Hepatocyte (in vitro differentiated cells): Measurements from ENCODE around the gene IL22RA1.

Experiments
- CTCF ChIP-seq: fragments of 200-600 bp; sonication (generic); IDR thresholded peaks from 2 replicates; pipeline ENCODE4 v1.5.1; 2016; ENCODE audit warnings: antibody characterized with exemption, mild to moderate bottlenecking; ENCODE audit not compliant: poor library complexity
- EZH2phosphoT487 ChIP-seq: fragments of 200-600 bp; sonication (generic); IDR thresholded peaks from one replicate; pipeline ENCODE4 v1.6.1; 2018; ENCODE audit warnings: antibody characterized with exemption, mild to moderate bottlenecking, low read depth, moderate library complexity; ENCODE audit not compliant: unreplicated experiment, severe bottlenecking

- TF ChIP-seq CTCF (no peak), EZH2phosphoT487 (no peak)
These were observed 22.0 kb downstream of the IL22RA1 start for GRCh38 chr1:24120965-24121364.
